NCI-H82 treated with DMSO at 0.1 percent for 48 hours (cell line): ENCODE results near the gene LRRC4B.

Experiments used
- DNase-seq: peaks from one replicate; lab custom pipeline; 2025; ENCODE audit not compliant: unreplicated experiment; lab: John Stamatoyannopoulos, UW

The LRRC4B gene

GRCh38 chr19:50554212-50554611 is 14.0 kb downstream of the LRRC4B start:
- DNase-seq, result no peak

DNA sequence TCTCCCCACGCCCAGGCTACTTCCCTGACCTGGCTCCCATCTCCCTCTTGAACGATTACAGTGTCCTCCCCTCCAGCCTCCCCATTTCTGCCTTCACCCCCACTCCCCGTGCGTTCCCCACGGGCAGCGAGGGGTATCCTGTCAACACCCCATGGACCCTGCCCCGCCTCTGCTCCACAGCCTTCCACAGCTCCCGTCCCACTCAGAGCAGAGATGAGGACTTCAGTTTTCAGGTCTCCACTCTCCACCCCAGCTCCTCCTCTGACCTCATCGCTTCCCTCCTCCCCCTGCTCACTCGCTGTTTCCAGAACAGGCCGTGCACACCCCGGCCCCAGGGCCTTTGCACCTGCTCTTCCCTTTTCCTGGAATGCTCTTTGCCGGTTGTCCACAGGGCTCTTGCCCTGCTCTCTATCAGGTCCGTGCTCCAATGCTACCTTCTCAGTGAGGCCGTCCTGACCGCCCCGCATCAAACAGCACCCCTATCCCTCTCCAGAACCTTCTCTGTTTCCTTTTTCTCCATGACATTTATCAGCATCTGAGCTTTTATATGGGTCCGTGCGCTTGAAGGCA is 15.0 kb downstream of the LRRC4B start:
- DNase-seq, result no peak

- DNase-seq, result no peak
Observed at GRCh38 chr19:50552540-50552939, 15.7 kb downstream of the LRRC4B start.

- no peak for DNase-seq
Observed at GRCh38 chr19:50551715-50552187, 16.5 kb downstream of the LRRC4B start.

DNA sequence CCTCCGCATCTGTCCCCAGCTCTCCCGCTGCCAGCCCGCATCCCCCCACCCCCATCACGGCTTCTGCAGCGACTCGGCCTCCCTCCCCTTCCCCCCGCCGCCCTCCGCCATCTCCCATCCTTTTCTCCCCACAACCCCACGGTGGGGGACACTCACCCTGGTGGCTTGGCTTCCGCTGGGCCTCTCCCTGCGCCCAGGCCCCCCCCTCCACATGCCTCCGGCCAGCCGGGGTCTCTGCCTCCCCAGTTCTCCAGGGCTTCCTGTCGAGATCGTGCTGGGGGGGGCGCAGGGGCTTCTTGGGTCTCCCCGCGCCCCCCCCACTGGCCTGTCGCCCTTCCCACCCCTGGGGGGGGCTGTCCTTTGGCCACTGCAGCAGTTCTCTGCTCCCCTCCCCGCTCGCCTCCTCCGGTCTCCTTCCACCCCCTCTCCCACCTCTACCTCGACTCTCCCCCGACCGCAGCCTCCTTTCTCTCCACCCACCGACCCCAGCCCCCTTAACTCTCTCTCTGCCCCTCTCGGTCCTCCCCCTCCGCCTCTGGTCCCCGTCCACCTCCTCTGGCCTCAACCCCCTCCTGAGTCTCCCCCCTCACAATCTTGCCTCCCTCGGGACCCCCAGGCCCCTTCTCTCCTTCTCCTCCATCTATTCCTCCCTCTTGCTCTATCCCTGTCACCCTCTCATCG is 17.1 kb downstream of the LRRC4B start:
- DNase-seq, result no peak

GRCh38 chr19:50550594-50550966 is 17.7 kb downstream of the LRRC4B start:
- no peak for DNase-seq

DNA sequence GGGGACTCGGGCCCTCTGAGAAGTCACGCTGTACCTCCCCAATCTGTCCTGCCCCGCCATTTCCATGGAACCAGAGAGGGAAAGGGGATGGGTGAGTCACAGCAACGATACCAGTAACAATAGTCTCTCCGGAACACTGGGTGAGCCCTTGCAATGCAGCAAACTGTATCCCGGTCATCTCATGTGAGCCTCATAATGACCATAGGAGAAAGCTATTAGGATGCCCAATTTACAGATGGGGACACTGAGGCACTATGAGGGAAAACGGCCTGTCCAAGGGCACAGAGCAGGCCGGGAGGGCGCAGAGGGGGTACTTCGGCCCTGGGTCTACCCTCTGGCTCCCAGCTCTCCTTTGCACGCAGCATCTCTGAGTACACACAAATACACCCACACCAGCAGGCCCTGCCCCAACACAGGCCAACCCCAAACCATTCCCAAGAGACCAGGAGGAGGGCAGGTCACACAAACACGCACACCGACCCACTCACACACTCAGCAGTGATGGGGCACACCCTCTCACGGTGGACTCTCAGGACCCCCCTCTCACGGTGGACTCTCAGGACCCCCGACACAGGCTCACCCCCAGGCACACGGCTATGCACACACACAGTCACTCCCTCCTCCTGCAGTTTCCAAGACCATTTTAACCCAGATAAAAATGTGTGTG is 18.2 kb downstream of the LRRC4B start:
- no peak for DNase-seq

DNA sequence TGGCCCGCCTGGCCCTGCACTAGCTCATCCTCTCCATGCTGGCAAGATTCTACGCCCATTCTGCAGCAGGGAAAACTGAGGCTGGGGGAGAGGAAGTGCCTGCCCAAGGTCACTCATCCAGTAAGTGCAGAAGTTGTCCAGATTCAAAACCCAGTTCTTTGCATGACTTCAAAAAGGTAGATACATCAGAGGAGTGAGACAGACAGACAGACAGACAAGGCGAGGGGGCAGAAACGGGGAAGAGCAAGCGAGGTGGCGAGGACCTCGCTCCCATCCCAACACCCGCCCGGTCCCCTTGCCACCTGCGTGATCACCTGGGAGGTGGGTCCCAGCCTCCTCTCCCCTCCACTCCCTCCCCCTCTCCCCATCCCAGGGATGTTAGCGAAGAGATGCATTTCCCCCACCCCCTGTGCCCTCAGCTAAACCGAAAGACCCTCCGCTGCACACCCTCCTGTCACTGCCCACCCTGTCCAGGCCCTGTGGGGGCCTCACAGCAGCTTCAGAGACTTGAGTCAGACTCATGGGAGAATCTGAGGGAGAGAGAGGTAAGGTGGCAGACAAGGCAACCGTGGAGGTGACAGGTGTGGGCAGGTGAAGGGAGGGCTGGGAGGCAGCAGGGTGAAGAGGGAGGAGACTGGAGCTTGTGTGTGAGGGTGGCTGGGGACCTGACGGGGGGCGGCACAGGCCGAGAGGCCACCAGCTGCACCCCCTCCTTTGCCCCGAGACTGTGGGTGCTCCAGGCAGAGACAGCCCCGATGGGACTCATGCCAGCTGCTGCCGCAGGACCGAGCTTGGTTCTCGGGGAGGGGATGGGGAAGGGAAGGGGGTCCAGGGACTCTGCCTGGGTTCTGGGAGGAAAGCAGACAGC is 18.9 kb downstream of the LRRC4B start:
- no peak for DNase-seq

GRCh38 chr19:50548191-50549058 is 19.8 kb downstream of the LRRC4B start:
- no peak for DNase-seq

- DNase-seq, result no peak
Observed at GRCh38 chr19:50547385-50548190, 20.6 kb downstream of the LRRC4B start.

DNA sequence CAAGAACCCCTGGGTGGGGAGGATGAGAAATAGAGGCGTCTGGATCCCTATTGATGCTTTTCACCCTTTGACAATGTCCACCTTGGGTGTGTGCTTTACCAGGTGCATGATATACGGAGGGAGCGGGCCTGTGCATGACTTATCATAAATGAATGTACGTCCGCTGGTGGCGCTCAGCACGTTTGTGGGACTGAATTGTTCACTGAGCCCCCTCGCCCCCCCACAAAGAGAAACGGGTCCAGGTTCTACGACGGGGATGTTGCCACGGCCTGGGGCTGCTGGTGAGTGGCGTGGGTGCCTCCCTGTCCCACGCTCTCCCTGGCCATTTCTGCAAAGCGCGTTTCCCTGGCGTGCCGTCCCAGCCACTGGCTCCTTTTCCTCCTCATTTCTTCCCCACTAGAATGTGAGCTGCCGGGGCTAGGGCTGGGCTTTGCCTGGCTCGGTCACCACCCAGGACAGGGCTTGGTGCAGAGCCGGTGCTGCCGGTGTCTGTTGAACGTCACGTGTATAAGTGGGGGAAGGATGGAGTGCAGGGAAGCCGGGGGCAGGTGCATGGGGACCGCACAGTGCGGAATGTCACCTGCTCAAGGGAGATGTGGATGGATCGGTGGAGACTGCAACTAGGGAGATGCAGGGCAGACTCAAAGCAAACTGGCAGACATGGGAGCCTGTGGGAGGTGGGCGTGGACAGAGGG is 21.6 kb downstream of the LRRC4B start:
- no peak for DNase-seq

GRCh38 chr19:50542943-50543342 is 25.3 kb downstream of the LRRC4B start:
- no peak for DNase-seq

DNA sequence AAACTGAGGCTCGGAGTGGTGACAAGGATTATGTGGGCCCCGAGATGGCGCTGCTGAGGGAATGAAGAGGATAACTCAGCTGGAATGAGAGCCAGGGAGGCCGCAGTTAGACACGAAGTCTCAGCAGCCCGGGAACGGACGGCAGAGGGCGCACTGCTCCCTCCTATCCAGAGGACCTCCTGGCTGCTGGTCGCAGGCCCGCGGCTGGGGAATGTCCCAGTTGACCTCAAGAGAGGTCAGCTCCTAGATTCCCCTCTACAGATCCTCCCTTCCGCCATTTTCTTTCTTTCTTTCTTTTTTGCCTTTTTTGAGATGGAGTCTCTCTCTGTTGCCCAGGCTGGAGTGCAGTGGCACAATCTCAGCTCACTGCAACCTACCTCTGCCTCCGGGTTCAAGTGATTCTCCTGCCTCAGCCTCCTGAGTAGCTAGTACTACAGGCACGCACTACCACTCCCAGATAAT is 30.4 kb downstream of the LRRC4B start:
- DNase-seq, result peak; percentile 5

GRCh38 chr19:50537306-50537685 is 30.9 kb downstream of the LRRC4B start:
- DNase-seq, result no peak

GRCh38 chr19:50536662-50537305 is 31.5 kb downstream of the LRRC4B start:
- DNase-seq, result no peak

- no peak for DNase-seq
Observed at GRCh38 chr19:50535672-50536187, 32.5 kb downstream of the LRRC4B start.

DNA sequence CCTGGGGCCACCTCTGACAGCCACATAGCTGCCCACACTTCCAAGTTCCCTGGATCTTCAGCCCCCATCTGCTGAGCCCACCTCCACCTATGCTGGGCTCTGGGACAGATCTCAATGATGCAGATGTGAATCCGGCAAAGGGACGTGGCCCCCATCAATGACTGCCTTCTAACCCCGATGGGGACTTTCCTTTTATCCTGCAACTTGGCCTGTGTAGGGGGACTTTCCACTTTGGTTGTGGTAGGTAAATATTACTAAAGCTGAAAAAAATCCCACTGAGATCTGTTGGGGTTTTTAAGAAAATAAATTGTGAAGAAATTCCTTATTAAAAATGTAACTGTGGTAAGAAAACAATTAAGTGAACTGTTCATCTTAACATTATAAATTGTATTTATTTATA is 33.8 kb downstream of the LRRC4B start:
- no peak for DNase-seq

DNA sequence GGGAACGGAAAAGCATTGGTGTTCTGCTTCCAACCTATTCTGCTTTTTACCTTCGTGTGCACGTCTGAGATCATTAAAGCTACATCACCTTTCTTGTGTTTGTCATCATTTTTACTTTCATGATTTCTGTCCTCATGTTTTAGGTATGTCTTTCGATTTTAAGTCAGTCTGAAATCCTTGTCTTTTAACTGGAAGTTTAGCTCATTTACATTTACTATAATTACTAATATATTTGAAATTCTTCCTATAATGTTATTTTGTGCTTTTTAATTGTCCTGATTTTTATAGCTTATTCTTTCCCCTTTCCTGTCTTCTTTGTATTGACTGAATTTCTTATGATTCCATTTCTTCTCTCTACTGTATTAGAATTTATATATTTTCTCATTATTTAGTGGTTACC is 35.3 kb downstream of the LRRC4B start:
- DNase-seq, result no peak
